ENCODE data around the gene SBF2.
A peak's percentile ranks its signal among the peaks of the same experiment; 100 is the strongest.
"Not testable (repeated sequence)": the region's sequence is repeated elsewhere in the genome, so short reads cannot be mapped to it uniquely, and the experiment has no call there.

Gene SBF2

DNA sequence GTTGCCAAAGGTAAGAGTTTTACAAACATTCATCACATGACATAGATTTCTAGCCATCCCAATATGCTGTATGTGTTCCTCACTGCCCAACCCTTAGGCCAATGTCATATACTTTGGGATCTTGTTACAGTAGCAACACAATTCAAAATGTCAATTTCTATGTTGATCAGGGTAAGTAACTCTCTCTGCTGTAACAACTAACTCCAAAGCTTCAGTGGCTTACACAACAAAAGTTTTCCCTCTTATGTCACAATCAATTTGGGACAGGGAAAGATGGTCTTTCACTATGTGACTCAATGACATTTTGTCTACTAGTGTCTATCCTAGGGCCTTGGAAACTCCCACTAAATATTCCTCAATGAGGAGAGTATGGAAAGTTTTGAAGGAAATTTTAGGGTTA lies 144.5 kb downstream of the SBF2 start:
- no peak for DNase-seq (ENCODE audit: low read depth)
- no peak for TF ChIP-seq CTCF (IDR thresholded peaks at IDR 0.05; ENCODE audit: insufficient read depth, low read depth, low read length, missing control alignments)
- no peak overlapping the region for H3K4me3 ChIP-seq (ENCODE audit: low read length)

DNA sequence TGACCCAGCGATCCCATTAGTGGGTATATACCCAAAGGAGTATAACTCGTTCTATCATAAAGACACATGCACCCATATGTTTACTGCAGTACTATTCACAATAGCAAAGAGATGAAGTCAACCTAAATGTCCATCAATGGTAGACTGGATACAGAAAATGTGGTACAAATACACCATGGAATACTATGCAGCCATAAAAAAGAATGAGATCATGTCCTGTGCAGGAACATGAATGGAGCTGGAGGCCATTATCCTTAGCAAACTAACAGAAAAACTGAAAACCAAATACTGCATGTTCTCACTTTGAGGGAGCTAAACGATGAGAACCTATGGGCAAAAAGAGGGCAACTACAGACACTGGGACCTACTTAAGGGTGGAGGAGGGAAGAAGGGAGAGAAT lies 146.8 kb downstream of the SBF2 start:
- DNase-seq (ENCODE audit: low read depth) = no peak
- no peak overlapping the region for H3K4me3 ChIP-seq (ENCODE audit: low read length)
- no peak for TF ChIP-seq CTCF (IDR thresholded peaks at IDR 0.05; ENCODE audit: insufficient read depth, low read depth, low read length, missing control alignments)

DNA sequence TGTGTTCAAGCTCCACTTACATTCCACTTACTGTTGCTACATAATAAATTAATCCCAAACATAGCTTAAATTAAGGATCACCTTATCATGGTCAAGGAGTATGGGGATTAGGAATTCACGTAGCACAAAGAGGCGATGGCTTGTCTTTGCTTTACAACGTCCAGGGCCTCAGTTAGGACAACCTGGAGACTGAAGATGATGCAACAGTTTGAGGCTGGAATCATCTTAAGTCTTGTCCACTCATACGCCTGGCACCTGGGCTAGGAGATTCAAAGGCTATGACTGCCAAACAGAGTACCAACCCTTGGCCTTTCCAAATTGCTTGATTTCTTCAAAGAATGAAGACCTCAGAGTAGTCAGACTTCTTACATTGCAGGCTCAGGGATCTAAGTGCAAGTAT lies 149.1 kb downstream of the SBF2 start:
- TF ChIP-seq CTCF (IDR thresholded peaks at IDR 0.05; ENCODE audit: insufficient read depth, low read depth, low read length, missing control alignments) = no peak
- no peak for DNase-seq (ENCODE audit: low read depth)
- H3K4me3 ChIP-seq (ENCODE audit: low read length) = no peak overlapping the region

DNA sequence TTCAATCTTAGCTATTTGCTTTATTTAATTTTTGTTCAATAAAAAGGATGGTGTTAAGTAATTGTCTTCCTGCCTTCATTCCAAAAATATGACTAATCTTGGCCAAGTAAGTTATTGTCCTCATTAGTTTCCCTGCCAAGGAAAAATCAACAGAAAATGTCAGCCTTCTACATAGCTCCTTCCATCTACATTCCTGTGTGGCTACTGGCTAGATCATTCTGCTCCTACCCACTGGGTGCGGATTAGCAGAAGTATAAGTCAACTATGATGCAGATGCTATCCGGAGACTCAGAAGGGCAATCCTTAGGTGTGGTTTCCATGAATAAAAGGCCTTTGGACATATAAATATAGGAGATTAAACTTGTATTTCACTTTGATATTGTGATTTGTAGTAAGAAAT lies 154.4 kb downstream of the SBF2 start:
- TF ChIP-seq CTCF (IDR thresholded peaks at IDR 0.05; ENCODE audit: insufficient read depth, low read depth, low read length, missing control alignments) = no peak
- peak; percentile 90 for DNase-seq (ENCODE audit: low read depth)
- no peak overlapping the region for H3K4me3 ChIP-seq (ENCODE audit: low read length)

DNA sequence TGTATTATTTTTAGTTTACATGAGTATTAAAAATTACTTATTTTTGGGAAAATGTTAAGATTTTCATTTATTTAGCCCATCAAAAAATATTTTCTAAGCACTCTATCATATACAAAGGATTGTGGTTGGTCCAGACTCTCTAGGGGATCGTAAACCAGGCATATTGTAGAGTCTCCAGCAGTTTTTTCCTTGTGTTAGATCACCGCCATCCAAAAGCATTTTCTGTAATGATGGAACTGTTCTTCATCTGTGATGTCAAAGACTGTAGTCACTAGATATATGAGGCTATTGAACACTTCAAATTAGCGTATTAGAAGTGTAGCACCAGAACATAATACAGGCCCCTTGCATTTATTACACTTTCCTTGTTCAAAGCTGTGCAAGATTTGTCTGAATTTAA lies 154.9 kb downstream of the SBF2 start:
- TF ChIP-seq CTCF (IDR thresholded peaks at IDR 0.05; ENCODE audit: insufficient read depth, low read depth, low read length, missing control alignments) = no peak
- no peak for DNase-seq (ENCODE audit: low read depth)
- no peak overlapping the region for H3K4me3 ChIP-seq (ENCODE audit: low read length)

DNA sequence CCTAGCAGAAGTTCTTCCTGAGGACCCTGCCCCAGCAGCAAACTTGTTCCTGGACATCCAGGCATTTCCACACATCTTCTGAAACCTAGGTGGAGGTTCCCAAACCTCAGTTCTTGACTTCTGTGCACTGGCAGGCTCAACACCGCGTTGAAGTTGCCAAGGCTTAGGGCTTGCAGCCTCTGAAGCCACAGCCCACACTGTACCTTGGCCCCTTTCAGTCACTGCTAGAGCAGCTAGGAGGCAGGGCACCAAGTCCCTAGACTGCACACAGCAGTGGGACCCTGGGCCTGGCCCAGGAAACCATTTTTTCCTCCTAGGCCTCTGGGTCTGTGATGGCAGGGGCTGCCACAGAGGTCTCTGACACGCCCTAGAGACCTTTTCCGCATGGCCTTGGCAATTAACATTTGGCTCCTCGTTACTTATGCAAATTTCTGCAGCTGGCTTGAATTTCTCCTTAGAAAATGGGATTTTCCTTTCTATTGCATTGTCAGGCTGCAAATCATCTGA lies 159.0 kb downstream of the SBF2 start:
- DNase-seq (ENCODE audit: low read depth) = no peak
- H3K4me3 ChIP-seq (ENCODE audit: low read length) = no peak overlapping the region
- no peak for TF ChIP-seq CTCF (IDR thresholded peaks at IDR 0.05; ENCODE audit: insufficient read depth, low read depth, low read length, missing control alignments)

GRCh38 chr11:10134226-10134625 lies 159.8 kb downstream of the SBF2 start:
- not testable (repeated sequence) for DNase-seq (ENCODE audit: low read depth); H3K4me3 ChIP-seq (ENCODE audit: low read length)

DNA sequence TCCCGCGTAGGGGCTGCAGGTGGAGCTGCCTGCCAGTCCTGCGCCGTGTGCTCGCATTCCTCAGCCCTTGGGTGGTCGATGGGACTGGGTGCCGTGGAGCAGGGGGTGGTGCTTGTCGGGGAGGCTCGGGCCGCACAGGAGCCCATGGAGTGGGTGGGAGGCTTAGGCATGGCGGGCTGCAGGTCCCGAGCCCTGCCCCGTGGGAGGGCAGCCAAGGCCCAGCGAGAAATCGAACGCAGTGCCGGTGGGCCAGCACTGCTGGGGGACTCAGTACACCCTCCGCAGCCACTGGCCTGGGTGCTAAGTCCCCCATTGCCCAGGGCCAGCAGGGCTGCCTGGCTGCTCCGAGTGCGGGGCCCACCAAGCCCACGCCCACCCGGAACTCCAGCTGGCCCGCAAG lies 160.8 kb downstream of the SBF2 start:
- not testable (repeated sequence) for H3K4me3 ChIP-seq (ENCODE audit: low read length); DNase-seq (ENCODE audit: low read depth)
